Activated naive CD4-positive, alpha-beta T cell treated with anti-CD3 and anti-CD28 coated beads, Interleukin-2, amount 50 U/mL, for 72 hours (primary cell): Measurements from ENCODE around the gene SMIM24. TPM values are rescaled to one million over a fixed set of nuclear protein-coding genes. Genes with fewer than 3 reads are reported as not detected.
"Not testable (repeated sequence)": the region's sequence is repeated elsewhere in the genome, so short reads cannot be mapped to it uniquely, and the experiment has no call there.

Source experiments
- ATAC-seq, 2 donors: fragments of 150-1000 bp; cut with Tn5 transposase; 2 replicates each; pipeline ENCODE4 v1.10.0; 2021; ENCODE audit warnings: mild to moderate bottlenecking in 2 of 2, moderate library complexity in 2 of 2
- DNase-seq, 2 donors: peaks; one replicate each; pipeline ENCODE4 v3.0.0; 2021 to 2022; ENCODE audit warnings: low spot score in 2 of 2
- H3K27ac Mint-ChIP-seq, 2 donors: one replicate each; pipeline ENCODE4 v1.8.0; 2022; ENCODE audit warnings: mild to moderate bottlenecking in 2 of 2, mixed read lengths in 2 of 2
- H3K36me3 Mint-ChIP-seq, 2 donors: one replicate each; pipeline ENCODE4 v1.8.0; 2022; ENCODE audit warnings: mixed read lengths in 2 of 2
- H3K9me3 Mint-ChIP-seq, 2 donors: one replicate each; pipeline ENCODE4 v1.8.0; 2022; ENCODE audit warnings: mixed read lengths in 2 of 2
- total RNA-seq, 2 donors: library from RNA; stranded (reverse); gene quantifications; one replicate each; pipeline ENCODE4 v1.2.3, GENCODE V29; 2022

Gene SMIM24
- total RNA-seq, 2 donors from 2014 or later, result 0.72 TPM; not detected in 1

- Mint-ChIP-seq H3K27ac (no peak overlapping the region), H3K9me3 (no peaks in the 10 kb centered on the region), H3K36me3 (peaks cover 0 to 5% of the 10 kb centered on the region in 2 donors)
- DNase-seq (no peak), ATAC-seq (no peak)
Measured at GRCh38 chr19:3455393-3455955, 24.9 kb downstream of the SMIM24 start.

DNA sequence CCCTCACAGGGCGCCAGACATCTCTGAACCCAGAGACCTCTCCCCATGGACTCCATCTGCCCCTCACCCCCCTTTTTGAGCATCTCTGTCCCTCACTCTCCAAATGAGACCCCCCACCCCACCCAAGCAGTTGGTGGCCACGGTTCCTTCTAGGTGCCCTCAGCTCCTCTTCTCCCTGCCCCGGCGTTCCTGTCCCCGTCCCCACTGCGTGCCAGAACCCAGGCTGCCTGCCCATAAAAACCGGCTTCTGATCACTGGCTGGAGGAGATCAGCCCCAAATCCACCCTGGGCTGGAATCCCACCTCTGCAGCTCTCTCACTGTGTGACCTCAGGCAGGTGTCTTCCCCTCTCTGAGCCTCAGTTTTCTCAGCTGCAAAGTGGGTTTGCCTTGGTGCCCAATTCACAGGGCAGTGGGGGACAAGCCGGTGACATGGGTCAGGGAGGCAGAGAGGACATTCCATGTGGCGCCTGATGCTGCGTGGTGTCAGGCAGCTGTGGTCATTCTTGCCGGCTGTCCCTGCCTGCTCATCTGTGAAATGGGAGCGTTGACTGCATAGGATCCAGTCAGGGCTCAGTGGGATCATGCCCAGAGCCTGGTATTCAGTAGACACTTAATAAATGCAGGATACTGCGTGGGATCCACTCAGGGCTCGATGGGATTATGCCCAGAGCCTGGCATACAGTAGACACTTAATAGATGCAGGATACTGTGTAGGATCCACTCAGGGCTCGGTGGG, 25.5 kb downstream of the SMIM24 start:
- peaks cover 0 to 5% of the 10 kb centered on the region in 2 donors for H3K36me3 Mint-ChIP-seq
- ATAC-seq (no peak), DNase-seq (no peak)
- H3K9me3 Mint-ChIP-seq, result no peaks in the 10 kb centered on the region
- H3K27ac Mint-ChIP-seq, result no peak overlapping the region

- ATAC-seq (no peak), DNase-seq (no peak)
- Mint-ChIP-seq H3K27ac (no peak overlapping the region), H3K9me3 (no peaks in the 10 kb centered on the region), H3K36me3 (peaks cover 0 to 5% of the 10 kb centered on the region in 2 donors)
Measured at GRCh38 chr19:3453840-3454239, 26.5 kb downstream of the SMIM24 start.

DNA sequence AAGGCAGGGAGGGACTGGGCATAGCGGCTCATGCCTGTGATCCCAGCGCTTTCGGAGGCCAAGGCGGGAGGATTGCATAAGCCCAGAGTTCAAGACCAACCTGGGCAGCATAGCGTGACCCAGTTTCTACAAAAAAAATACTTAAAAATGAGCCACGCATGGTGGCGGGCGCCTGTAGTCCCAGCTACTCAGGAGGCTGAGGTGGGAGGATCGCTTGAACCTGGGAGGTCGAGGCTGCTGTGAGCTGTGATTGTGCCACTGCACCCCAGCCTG, 27.4 kb downstream of the SMIM24 start:
- not testable (repeated sequence) for ATAC-seq, H3K36me3 Mint-ChIP-seq

GRCh38 chr19:3452171-3452941, 28.0 kb downstream of the SMIM24 start:
- Mint-ChIP-seq H3K36me3 (peaks cover 0 to 5% of the 10 kb centered on the region in 2 donors), H3K9me3 (no peaks in the 10 kb centered on the region), H3K27ac (peak overlapping the region in 1 of 2 donors; percentile 44)
- no peak for DNase-seq
- no peak for ATAC-seq

More for the DNA sequence above, 27.4 kb downstream of the SMIM24 start:
- not testable (repeated sequence) for DNase-seq, H3K9me3 Mint-ChIP-seq, H3K27ac Mint-ChIP-seq

GRCh38 chr19:3451451-3451866, 28.9 kb downstream of the SMIM24 start:
- DNase-seq, result no peak
- H3K27ac Mint-ChIP-seq, result no peak overlapping the region
- no peaks in the 10 kb centered on the region for H3K9me3 Mint-ChIP-seq
- ATAC-seq, result no peak
- peaks cover 0 to 5% of the 10 kb centered on the region in 2 donors for H3K36me3 Mint-ChIP-seq

DNA sequence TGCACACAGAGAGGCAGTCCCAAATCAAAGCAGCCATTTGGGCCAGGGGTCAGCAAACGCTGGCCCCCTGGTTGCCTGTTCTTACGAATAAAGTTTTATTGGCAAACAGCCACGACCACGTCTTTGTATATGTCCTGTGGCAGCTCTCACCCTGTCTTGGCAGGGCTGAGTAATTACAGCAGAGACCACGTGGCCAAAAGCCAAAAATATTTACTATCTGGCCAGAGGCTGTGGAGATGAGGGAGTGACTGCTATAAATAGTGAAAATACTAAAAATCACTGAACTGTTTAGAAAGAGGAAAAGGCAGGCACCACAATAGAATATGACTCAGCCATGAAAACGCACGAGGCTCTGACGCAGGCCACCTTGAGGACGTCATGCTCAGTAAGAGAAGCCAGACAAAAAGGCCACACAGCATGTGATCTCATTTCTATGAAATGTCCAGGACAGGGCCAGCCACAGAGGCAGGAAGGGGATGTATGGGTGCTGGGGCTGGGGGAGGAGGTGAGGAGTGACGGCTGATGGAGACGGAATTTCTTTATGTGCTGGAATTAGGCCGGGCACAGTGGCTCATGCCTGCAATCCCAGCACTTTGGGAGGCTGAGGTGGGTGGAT, 29.4 kb downstream of the SMIM24 start:
- no peak for ATAC-seq
- peak overlapping the region in 1 of 2 donors; percentile 83 for H3K27ac Mint-ChIP-seq
- H3K9me3 Mint-ChIP-seq, result no peaks in the 10 kb centered on the region
- DNase-seq, result no peak
- H3K36me3 Mint-ChIP-seq, result peaks cover 0 to 5% of the 10 kb centered on the region in 2 donors

GRCh38 chr19:3448616-3449334, 31.6 kb downstream of the SMIM24 start:
- DNase-seq, result no peak
- H3K9me3 Mint-ChIP-seq, result no peaks in the 10 kb centered on the region
- ATAC-seq, result no peak
- H3K36me3 Mint-ChIP-seq, result peaks cover 0 to 5% of the 10 kb centered on the region in 2 donors
- no peak overlapping the region for H3K27ac Mint-ChIP-seq

DNA sequence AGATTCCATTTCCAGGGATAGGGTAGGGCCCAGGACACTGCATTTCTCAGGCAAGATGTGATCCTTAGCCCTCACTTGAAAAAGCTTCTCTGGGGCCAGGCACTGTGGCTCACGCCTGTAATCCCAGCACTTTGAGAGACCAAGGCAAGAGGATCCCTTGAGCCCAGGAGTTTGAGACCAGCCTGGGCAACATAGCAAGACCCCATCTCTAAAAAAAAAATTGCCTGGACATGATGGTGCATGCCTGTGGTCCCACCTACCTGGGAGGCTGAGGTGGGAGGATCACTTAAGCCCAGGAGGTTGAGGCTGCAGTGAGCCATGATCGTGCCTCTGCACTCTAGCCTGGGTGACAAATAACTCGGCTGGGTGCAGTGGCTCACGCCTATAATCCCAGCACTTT, 33.7 kb downstream of the SMIM24 start:
- H3K9me3 Mint-ChIP-seq, DNase-seq, H3K27ac Mint-ChIP-seq, ATAC-seq, H3K36me3 Mint-ChIP-seq: not testable (repeated sequence)

DNA sequence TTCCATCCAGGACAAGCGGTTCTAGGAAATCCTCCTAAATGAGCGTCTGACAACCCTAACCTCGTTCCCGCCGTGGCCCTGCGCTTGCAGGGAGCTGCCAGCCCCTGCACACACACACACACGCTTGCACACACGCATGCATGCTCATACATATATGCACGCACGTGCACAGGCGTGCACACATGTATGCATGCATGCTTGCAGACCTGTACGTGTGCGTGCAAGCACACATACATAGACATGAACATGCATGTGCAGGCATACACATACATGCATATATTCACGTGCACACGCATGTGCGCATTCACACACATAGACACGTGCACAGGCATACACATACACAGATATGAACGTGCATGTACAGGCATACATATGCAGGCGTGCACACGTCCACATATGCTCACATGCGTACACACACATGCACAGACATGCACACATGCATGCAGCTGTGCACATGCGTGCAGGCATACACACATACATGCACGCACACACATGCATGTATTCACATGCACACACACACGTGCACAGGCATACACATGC, 35.6 kb downstream of the SMIM24 start:
- Mint-ChIP-seq H3K9me3 (no peaks in the 10 kb centered on the region), H3K36me3 (no peaks in the 10 kb centered on the region), H3K27ac (no peak overlapping the region)
- DNase-seq (no peak), ATAC-seq (no peak)

- Mint-ChIP-seq H3K9me3 (no peaks in the 10 kb centered on the region), H3K36me3 (no peaks in the 10 kb centered on the region), H3K27ac (no peak overlapping the region)
- DNase-seq, result no peak
- no peak for ATAC-seq
Measured at GRCh38 chr19:3443840-3444694, 36.3 kb downstream of the SMIM24 start.

GRCh38 chr19:3442487-3443071, 37.7 kb downstream of the SMIM24 start:
- H3K36me3 Mint-ChIP-seq, result no peaks in the 10 kb centered on the region
- no peak overlapping the region for H3K27ac Mint-ChIP-seq
- DNase-seq (no peak), ATAC-seq (no peak)
- H3K9me3 Mint-ChIP-seq, result no peaks in the 10 kb centered on the region

DNA sequence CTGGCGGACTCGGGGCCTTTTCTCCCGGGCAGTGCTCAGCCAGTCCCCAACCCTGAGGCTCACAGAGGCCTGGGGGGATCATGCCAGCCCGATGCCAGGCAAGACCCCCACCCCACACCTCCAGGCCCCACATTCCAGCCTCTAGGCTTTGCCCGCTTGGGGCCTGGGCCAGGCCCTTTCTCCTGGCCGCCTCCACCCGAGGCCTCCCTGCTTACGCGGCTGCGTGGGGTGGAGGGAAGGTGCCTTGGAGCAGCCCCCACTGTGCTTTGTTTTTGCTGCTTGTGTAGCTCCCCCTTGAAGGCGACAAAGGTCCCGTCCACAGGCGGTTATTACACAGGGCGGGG, 38.4 kb downstream of the SMIM24 start:
- DNase-seq (no peak), ATAC-seq (no peak)
- H3K9me3 Mint-ChIP-seq, result no peaks in the 10 kb centered on the region
- no peak overlapping the region for H3K27ac Mint-ChIP-seq
- H3K36me3 Mint-ChIP-seq, result no peaks in the 10 kb centered on the region

- ATAC-seq, result no peak
- no peak overlapping the region for H3K27ac Mint-ChIP-seq
- H3K9me3 Mint-ChIP-seq, result no peaks in the 10 kb centered on the region
- no peak for DNase-seq
- no peaks in the 10 kb centered on the region for H3K36me3 Mint-ChIP-seq
Measured at GRCh38 chr19:3441089-3441985, 39.0 kb downstream of the SMIM24 start.

DNA sequence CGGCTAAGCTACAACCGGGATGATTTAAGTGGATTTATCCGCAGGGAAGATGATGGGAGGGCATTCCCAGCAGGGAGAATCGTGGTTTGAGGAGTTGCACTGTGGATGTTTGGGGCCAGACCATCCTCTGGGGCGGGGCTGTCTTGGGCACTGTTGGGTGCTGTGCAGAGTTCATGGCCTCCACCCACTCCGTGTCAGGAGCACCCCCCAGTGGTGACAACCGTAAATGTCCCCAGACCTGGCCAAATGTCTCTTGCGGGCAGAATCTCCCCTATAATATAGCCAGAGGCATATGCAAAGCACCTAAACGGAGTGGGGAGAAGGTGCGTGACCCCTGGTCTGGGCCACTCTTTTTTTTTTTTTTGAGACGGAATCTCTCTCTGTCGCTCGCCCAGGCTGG, 40.2 kb downstream of the SMIM24 start:
- DNase-seq (peak in 1 of 2 donors; percentile 72), ATAC-seq (peak; percentile 35 to 40)
- Mint-ChIP-seq H3K9me3 (no peaks in the 10 kb centered on the region), H3K27ac (no peak overlapping the region), H3K36me3 (peaks cover 6 to 7% of the 10 kb centered on the region in 2 donors)
